ENCODE data around the gene SLC22A23. TPM values are rescaled to one million over a fixed set of nuclear protein-coding genes. Genes with fewer than 3 reads are reported as not detected.

SLC22A23 gene
- total and polyA plus RNA-seq, 4 donors = 4.9 to 45.4 (median 19.7) TPM

DNA sequence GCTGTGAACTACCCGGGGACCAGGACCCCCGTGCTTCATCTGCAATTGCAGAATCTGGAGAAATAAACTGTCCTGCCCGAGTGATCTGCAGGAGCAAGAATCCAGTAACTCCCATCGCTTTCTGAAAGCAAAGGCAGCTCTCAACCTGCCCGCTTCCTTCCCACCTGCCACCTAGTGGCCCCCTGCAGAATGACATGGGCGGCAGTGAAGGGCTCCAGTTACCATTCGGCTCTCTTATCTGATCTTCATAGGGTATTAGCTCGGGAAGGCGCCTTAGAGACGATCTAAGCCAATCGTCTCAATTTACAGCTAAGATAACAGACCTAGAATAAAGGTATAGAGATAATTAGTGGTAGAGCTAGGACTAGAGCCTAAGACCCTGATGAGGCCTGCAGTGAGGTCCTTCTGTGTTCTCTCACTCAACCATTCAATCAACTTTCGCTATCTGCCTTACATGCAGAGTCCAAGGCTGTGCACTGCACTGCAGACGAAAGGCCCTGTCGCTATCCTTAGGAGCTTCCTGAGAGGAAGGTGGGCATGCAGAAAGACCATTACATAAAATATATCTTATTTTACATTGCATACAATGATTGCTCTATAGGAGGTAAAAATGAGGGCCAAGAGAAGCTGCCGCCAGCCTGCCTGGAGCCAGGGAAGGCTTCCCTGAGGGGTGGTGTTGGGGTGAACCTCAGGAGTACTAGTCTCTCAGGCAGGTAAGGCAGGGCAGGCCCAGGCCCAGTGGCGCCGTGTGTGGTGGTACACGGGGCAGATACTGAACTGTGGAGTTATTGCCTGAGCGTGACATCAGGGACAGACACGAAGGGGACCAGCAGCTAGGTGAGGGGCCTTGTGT is 205.2 kb downstream of the SLC22A23 start:
- H3K27ac ChIP-seq (ENCODE audit: low read depth in 1 of 2, low read length in 2 of 2) = no peak overlapping the region
- H3K4me3 ChIP-seq (ENCODE audit: low read depth in 1 of 3, low read length in 3 of 3) = no peak overlapping the region
- no peaks in the 10 kb centered on the region for H3K9me3 ChIP-seq (ENCODE audit: control insufficient read depth in 4 of 4, low read length in 3 of 4)
- no peak overlapping the region for H3K9ac ChIP-seq (ENCODE audit: low read depth in 1 of 2, low read length in 2 of 2)
- H3K4me1 ChIP-seq (ENCODE audit: control insufficient read depth in 4 of 4, insufficient read depth in 4 of 4, low read length in 3 of 4) = peaks cover 0 to 7% (median 4%) of the 10 kb centered on the region in 4 donors
- 33% methylated on average over 20 of the region's 20 CpGs for WGBS
- DNase-seq (ENCODE audit: low spot score) = peak; percentile 91
- no peaks in the 10 kb centered on the region for H3K27me3 ChIP-seq (ENCODE audit: control insufficient read depth in 4 of 4, insufficient read depth in 4 of 4, low read length in 3 of 4)
- TF ChIP-seq, protein P1, sequence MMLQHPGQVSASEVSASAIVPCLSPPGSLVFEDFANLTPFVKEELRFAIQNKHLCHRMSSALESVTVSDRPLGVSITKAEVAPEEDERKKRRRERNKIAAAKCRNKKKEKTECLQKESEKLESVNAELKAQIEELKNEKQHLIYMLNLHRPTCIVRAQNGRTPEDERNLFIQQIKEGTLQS (IDR thresholded peaks at IDR 0.05) = no peak
- TF ChIP-seq, protein P2, sequence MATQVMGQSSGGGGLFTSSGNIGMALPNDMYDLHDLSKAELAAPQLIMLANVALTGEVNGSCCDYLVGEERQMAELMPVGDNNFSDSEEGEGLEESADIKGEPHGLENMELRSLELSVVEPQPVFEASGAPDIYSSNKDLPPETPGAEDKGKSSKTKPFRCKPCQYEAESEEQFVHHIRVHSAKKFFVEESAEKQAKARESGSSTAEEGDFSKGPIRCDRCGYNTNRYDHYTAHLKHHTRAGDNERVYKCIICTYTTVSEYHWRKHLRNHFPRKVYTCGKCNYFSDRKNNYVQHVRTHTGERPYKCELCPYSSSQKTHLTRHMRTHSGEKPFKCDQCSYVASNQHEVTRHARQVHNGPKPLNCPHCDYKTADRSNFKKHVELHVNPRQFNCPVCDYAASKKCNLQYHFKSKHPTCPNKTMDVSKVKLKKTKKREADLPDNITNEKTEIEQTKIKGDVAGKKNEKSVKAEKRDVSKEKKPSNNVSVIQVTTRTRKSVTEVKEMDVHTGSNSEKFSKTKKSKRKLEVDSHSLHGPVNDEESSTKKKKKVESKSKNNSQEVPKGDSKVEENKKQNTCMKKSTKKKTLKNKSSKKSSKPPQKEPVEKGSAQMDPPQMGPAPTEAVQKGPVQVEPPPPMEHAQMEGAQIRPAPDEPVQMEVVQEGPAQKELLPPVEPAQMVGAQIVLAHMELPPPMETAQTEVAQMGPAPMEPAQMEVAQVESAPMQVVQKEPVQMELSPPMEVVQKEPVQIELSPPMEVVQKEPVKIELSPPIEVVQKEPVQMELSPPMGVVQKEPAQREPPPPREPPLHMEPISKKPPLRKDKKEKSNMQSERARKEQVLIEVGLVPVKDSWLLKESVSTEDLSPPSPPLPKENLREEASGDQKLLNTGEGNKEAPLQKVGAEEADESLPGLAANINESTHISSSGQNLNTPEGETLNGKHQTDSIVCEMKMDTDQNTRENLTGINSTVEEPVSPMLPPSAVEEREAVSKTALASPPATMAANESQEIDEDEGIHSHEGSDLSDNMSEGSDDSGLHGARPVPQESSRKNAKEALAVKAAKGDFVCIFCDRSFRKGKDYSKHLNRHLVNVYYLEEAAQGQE (IDR thresholded peaks at IDR 0.05) = no peak
- peak; percentile 24 for TF ChIP-seq SP1 (IDR thresholded peaks at IDR 0.05)
- no peak for TF ChIP-seq HNF4G (IDR thresholded peaks at IDR 0.05)
- peak; percentile 31 to 51 for TF ChIP-seq HNF4A (conservative IDR thresholded peaks at IDR 0.05)
- TF ChIP-seq RAD21 (IDR thresholded peaks at IDR 0.05) = peak; percentile 98 to 99
- TF ChIP-seq, protein P3, sequence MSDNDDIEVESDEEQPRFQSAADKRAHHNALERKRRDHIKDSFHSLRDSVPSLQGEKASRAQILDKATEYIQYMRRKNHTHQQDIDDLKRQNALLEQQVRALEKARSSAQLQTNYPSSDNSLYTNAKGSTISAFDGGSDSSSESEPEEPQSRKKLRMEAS (IDR thresholded peaks at IDR 0.05) = no peak
- TF ChIP-seq FOXA2 (IDR thresholded peaks at IDR 0.05) = no peak
- TF ChIP-seq NR2F2 (IDR thresholded peaks at IDR 0.05) = no peak
- TF ChIP-seq YY1 (IDR thresholded peaks at IDR 0.05) = no peak
- TF ChIP-seq, protein P4, sequence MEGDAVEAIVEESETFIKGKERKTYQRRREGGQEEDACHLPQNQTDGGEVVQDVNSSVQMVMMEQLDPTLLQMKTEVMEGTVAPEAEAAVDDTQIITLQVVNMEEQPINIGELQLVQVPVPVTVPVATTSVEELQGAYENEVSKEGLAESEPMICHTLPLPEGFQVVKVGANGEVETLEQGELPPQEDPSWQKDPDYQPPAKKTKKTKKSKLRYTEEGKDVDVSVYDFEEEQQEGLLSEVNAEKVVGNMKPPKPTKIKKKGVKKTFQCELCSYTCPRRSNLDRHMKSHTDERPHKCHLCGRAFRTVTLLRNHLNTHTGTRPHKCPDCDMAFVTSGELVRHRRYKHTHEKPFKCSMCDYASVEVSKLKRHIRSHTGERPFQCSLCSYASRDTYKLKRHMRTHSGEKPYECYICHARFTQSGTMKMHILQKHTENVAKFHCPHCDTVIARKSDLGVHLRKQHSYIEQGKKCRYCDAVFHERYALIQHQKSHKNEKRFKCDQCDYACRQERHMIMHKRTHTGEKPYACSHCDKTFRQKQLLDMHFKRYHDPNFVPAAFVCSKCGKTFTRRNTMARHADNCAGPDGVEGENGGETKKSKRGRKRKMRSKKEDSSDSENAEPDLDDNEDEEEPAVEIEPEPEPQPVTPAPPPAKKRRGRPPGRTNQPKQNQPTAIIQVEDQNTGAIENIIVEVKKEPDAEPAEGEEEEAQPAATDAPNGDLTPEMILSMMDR (IDR thresholded peaks at IDR 0.05; ENCODE audit: low read depth, low read length, missing input control) = peak; percentile 98
- no peak for TF ChIP-seq GABPA (IDR thresholded peaks at IDR 0.05 in 1 of 2, conservative IDR thresholded peaks at IDR 0.05 in 1 of 2)
- no peak for TF ChIP-seq JUND (IDR thresholded peaks at IDR 0.05)
- TF ChIP-seq FOXA1 (IDR thresholded peaks at IDR 0.05) = no peak
- TF ChIP-seq EGR1 (IDR thresholded peaks at IDR 0.05; ENCODE audit: low read depth in 2 of 2) = no peak
- TF ChIP-seq, protein P5, sequence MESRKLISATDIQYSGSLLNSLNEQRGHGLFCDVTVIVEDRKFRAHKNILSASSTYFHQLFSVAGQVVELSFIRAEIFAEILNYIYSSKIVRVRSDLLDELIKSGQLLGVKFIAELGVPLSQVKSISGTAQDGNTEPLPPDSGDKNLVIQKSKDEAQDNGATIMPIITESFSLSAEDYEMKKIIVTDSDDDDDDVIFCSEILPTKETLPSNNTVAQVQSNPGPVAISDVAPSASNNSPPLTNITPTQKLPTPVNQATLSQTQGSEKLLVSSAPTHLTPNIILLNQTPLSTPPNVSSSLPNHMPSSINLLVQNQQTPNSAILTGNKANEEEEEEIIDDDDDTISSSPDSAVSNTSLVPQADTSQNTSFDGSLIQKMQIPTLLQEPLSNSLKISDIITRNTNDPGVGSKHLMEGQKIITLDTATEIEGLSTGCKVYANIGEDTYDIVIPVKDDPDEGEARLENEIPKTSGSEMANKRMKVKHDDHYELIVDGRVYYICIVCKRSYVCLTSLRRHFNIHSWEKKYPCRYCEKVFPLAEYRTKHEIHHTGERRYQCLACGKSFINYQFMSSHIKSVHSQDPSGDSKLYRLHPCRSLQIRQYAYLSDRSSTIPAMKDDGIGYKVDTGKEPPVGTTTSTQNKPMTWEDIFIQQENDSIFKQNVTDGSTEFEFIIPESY (IDR thresholded peaks at IDR 0.05) = no peak
- no peak for TF ChIP-seq RXRA (IDR thresholded peaks at IDR 0.05)
- no peak for TF ChIP-seq TAF1 (conservative IDR thresholded peaks at IDR 0.05)
- H3K36me3 ChIP-seq (ENCODE audit: control insufficient read depth in 4 of 4, insufficient read depth in 3 of 4, low read depth in 1 of 4, low read length in 3 of 4) = no peaks in the 10 kb centered on the region
